Natural killer cell treated with Interleukin-12 subunit alpha and Interleukin-12 subunit beta and Interleukin-15 and Interleukin-18, amount 100 ng/mL, for 72 hours (primary cell): ENCODE data around the gene RAB3A. TPM values are rescaled to one million over a fixed set of nuclear protein-coding genes. Genes with fewer than 3 reads are reported as not detected.
A peak's percentile ranks its signal among the peaks of the same experiment; 100 is the strongest.

Experiments
- ATAC-seq, 2 donors: fragments of 150-1000 bp; cut with Tn5 transposase in 1 of 2; sonication (Bioruptor Pico), chemical (Tn5 transposase) in 1 of 2; 2 replicates each; pipeline ENCODE4 v1.10.0; 2021
- DNase-seq: peaks from one replicate; pipeline ENCODE4 v3.0.0; 2022; ENCODE audit warnings: low spot score
- H3K27ac Mint-ChIP-seq, 2 donors: 1 replicate in 1 of 2; 2 replicates in 1 of 2; pipeline ENCODE4 v1.8.0; 2022; ENCODE audit warnings: mixed read lengths in 2 of 2, mild to moderate bottlenecking in 1 of 2, moderate library complexity in 1 of 2
- H3K27me3 Mint-ChIP-seq, 2 donors: 1 replicate in 1 of 2; 2 replicates in 1 of 2; pipeline ENCODE4 v1.8.0; 2022; ENCODE audit warnings: mixed read lengths in 2 of 2
- H3K36me3 Mint-ChIP-seq: one replicate; pipeline ENCODE4 v1.8.0; 2022; ENCODE audit warnings: mixed read lengths
- H3K4me1 Mint-ChIP-seq, 2 donors: 1 replicate in 1 of 2; 2 replicates in 1 of 2; pipeline ENCODE4 v1.8.0; 2022; ENCODE audit warnings: low read depth in 2 of 2, mixed read lengths in 2 of 2, mild to moderate bottlenecking in 1 of 2
- H3K4me3 Mint-ChIP-seq: one replicate; pipeline ENCODE4 v1.8.0; 2022; ENCODE audit warnings: mixed read lengths
- H3K9me3 Mint-ChIP-seq: 2 replicates; pipeline ENCODE4 v1.8.0; 2022; ENCODE audit warnings: mixed read lengths
- total RNA-seq, 2 donors: library from RNA; stranded (reverse); gene quantifications; one replicate each; pipeline ENCODE4 v1.2.3, GENCODE V29; 2022

The RAB3A gene
- total RNA-seq, 2 donors from 2014 or later, result 3.9 to 5.1 TPM

- no peak overlapping the region for H3K4me3 Mint-ChIP-seq
- no peaks in the 10 kb centered on the region for H3K27me3 Mint-ChIP-seq
- H3K27ac Mint-ChIP-seq, result no peak overlapping the region
- H3K36me3 Mint-ChIP-seq, result no peaks in the 10 kb centered on the region
- ATAC-seq, result no peak
- H3K9me3 Mint-ChIP-seq, result no peaks in the 10 kb centered on the region
- H3K4me1 Mint-ChIP-seq, result peaks cover 25 to 28% of the 10 kb centered on the region in 2 donors
- no peak for DNase-seq
These were observed 5.5 kb downstream of the RAB3A start for GRCh38 chr19:18198374-18198773.

GRCh38 chr19:18197941-18198340, 5.9 kb downstream of the RAB3A start:
- no peak for ATAC-seq
- Mint-ChIP-seq H3K4me3 (no peak overlapping the region), H3K4me1 (peaks cover 23 to 25% of the 10 kb centered on the region in 2 donors), H3K9me3 (no peaks in the 10 kb centered on the region), H3K27me3 (no peaks in the 10 kb centered on the region), H3K27ac (no peak overlapping the region), H3K36me3 (no peaks in the 10 kb centered on the region)
- no peak for DNase-seq

GRCh38 chr19:18197306-18197705, 6.5 kb downstream of the RAB3A start:
- H3K27ac Mint-ChIP-seq, result no peak overlapping the region
- no peaks in the 10 kb centered on the region for H3K36me3 Mint-ChIP-seq
- DNase-seq (no peak), ATAC-seq (no peak)
- no peaks in the 10 kb centered on the region for H3K27me3 Mint-ChIP-seq
- H3K4me3 Mint-ChIP-seq, result no peak overlapping the region
- no peaks in the 10 kb centered on the region for H3K9me3 Mint-ChIP-seq
- H3K4me1 Mint-ChIP-seq, result peaks cover 23 to 28% of the 10 kb centered on the region in 2 donors

- Mint-ChIP-seq H3K9me3 (no peaks in the 10 kb centered on the region), H3K36me3 (no peaks in the 10 kb centered on the region), H3K27ac (no peak overlapping the region), H3K27me3 (no peaks in the 10 kb centered on the region), H3K4me3 (peak overlapping the region; percentile 10), H3K4me1 (peaks cover 25 to 27% of the 10 kb centered on the region in 2 donors)
- ATAC-seq (no peak), DNase-seq (no peak)
These were observed 7.4 kb downstream of the RAB3A start for GRCh38 chr19:18196511-18196845.

GRCh38 chr19:18194554-18195238, 9.1 kb downstream of the RAB3A start:
- Mint-ChIP-seq H3K27me3 (no peaks in the 10 kb centered on the region), H3K36me3 (no peaks in the 10 kb centered on the region), H3K4me3 (peak overlapping the region; percentile 90), H3K27ac (peak overlapping the region in 1 of 2 donors; percentile 21), H3K4me1 (peaks cover 25 to 27% of the 10 kb centered on the region in 2 donors), H3K9me3 (no peaks in the 10 kb centered on the region)
- no peak for DNase-seq
- no peak for ATAC-seq

- no peak for ATAC-seq
- no peaks in the 10 kb centered on the region for H3K9me3 Mint-ChIP-seq
- H3K4me3 Mint-ChIP-seq, result peak overlapping the region; percentile 90
- no peak for DNase-seq
- peaks cover 25 to 27% of the 10 kb centered on the region in 2 donors for H3K4me1 Mint-ChIP-seq
- no peaks in the 10 kb centered on the region for H3K36me3 Mint-ChIP-seq
- peak overlapping the region in 1 of 2 donors; percentile 21 for H3K27ac Mint-ChIP-seq
- no peaks in the 10 kb centered on the region for H3K27me3 Mint-ChIP-seq
These were observed 9.7 kb downstream of the RAB3A start for GRCh38 chr19:18194181-18194530.

GRCh38 chr19:18193388-18194180, 10.3 kb downstream of the RAB3A start:
- Mint-ChIP-seq H3K36me3 (no peaks in the 10 kb centered on the region), H3K9me3 (no peaks in the 10 kb centered on the region), H3K27ac (peak overlapping the region; percentile 78 to 91), H3K27me3 (no peaks in the 10 kb centered on the region), H3K4me3 (peak overlapping the region; percentile 90), H3K4me1 (peaks cover 25 to 27% of the 10 kb centered on the region in 2 donors)
- DNase-seq (no peak), ATAC-seq (no peak)

GRCh38 chr19:18192673-18193387, 11.0 kb downstream of the RAB3A start, which contains the start of gene MPV17L2:
MPV17L2 (plus strand) TSS chr19:18193218; CDS start chr19:18193282, 64 bp downstream.
- Mint-ChIP-seq H3K9me3 (no peaks in the 10 kb centered on the region), H3K4me3 (peak within 1 kb of the TSS; percentile 90), H3K27ac (peak within 1 kb of the TSS; percentile 78 to 91), H3K27me3 (no peaks in the 10 kb centered on the region), H3K36me3 (no peaks in the 10 kb centered on the region), H3K4me1 (peaks cover 22 to 27% of the 10 kb centered on the region in 2 donors)
- ATAC-seq (peak; percentile 96), DNase-seq (peak; percentile 99)

GRCh38 chr19:18191640-18192062, 12.2 kb downstream of the RAB3A start:
- peaks cover 21 to 27% of the 10 kb centered on the region in 2 donors for H3K4me1 Mint-ChIP-seq
- ATAC-seq (no peak), DNase-seq (no peak)
- peak overlapping the region; percentile 90 for H3K4me3 Mint-ChIP-seq
- peak overlapping the region; percentile 78 to 91 for H3K27ac Mint-ChIP-seq
- H3K27me3 Mint-ChIP-seq, result no peaks in the 10 kb centered on the region
- H3K36me3 Mint-ChIP-seq, result no peaks in the 10 kb centered on the region
- no peaks in the 10 kb centered on the region for H3K9me3 Mint-ChIP-seq

- Mint-ChIP-seq H3K4me1 (peaks cover 21 to 27% of the 10 kb centered on the region in 2 donors), H3K9me3 (no peaks in the 10 kb centered on the region), H3K27ac (no peak overlapping the region), H3K4me3 (no peak overlapping the region), H3K36me3 (no peaks in the 10 kb centered on the region), H3K27me3 (no peaks in the 10 kb centered on the region)
- ATAC-seq, result no peak
- DNase-seq, result no peak
These were observed 13.6 kb downstream of the RAB3A start for GRCh38 chr19:18190278-18190677.

GRCh38 chr19:18185538-18185937, 18.3 kb downstream of the RAB3A start:
- peak; percentile 18 for DNase-seq
- ATAC-seq, result no peak
- Mint-ChIP-seq H3K36me3 (no peaks in the 10 kb centered on the region), H3K27me3 (no peaks in the 10 kb centered on the region), H3K4me1 (no peaks in the 10 kb centered on the region), H3K4me3 (no peak overlapping the region), H3K9me3 (no peaks in the 10 kb centered on the region), H3K27ac (no peak overlapping the region)

GRCh38 chr19:18183529-18183928, 20.3 kb downstream of the RAB3A start:
- no peak for ATAC-seq
- Mint-ChIP-seq H3K27ac (no peak overlapping the region), H3K4me1 (no peaks in the 10 kb centered on the region), H3K27me3 (no peaks in the 10 kb centered on the region), H3K36me3 (no peaks in the 10 kb centered on the region), H3K9me3 (no peaks in the 10 kb centered on the region), H3K4me3 (no peak overlapping the region)
- DNase-seq, result no peak

- H3K27me3 Mint-ChIP-seq, result no peaks in the 10 kb centered on the region
- H3K36me3 Mint-ChIP-seq, result no peaks in the 10 kb centered on the region
- DNase-seq (no peak), ATAC-seq (no peak)
- H3K4me3 Mint-ChIP-seq, result no peak overlapping the region
- H3K4me1 Mint-ChIP-seq, result peaks cover 3 to 7% of the 10 kb centered on the region in 2 donors
- no peaks in the 10 kb centered on the region for H3K9me3 Mint-ChIP-seq
- H3K27ac Mint-ChIP-seq, result no peak overlapping the region
These were observed 23.9 kb downstream of the RAB3A start for GRCh38 chr19:18179957-18180356.
